OCI-LY7 (cell line): ENCODE results near the gene EPHA6. TPM values are rescaled to one million over a fixed set of nuclear protein-coding genes. Genes with fewer than 3 reads are reported as not detected.

Source experiments
- BruUV-seq: library from RNA; stranded (reverse); fragments of 400-500 nt; replicated peaks from 2 replicates; lab custom pipeline; 2021; lab: Mats Ljungman, UMichigan
- CTCF ChIA-PET: fragments of 300-600 bp; sonication (Branson Sonifier 250); formaldehyde crosslinking; loops from one replicate; lab custom pipeline; 2022; ENCODE audit warnings: antibody characterized with exemption; ENCODE audit not compliant: unreplicated experiment; lab: Charles Lee
- POLR2A ChIA-PET: fragments of 300-600 bp; sonication (Branson Sonifier 250); formaldehyde crosslinking; loops from one replicate; lab custom pipeline; 2022; ENCODE audit warnings: antibody characterized with exemption; lab: Charles Lee
- DNase-seq: peaks from one replicate; pipeline ENCODE4 v3.0.0-alpha.2; 2015; ENCODE audit warnings: low spot score
- H2AFZ ChIP-seq: fragments of 200-600 bp; sonication (generic), shearing (Covaris generic); 2 replicates; pipeline ENCODE4 v1.6.1; 2014; ENCODE audit warnings: mild to moderate bottlenecking, antibody characterized with exemption, low read length, moderate library complexity
- H3K27ac ChIP-seq: fragments of 200-600 bp; sonication (generic); 2 replicates; pipeline ENCODE4 v1.5.1; 2014; ENCODE audit warnings: mixed run types, low read depth, mild to moderate bottlenecking, moderate library complexity, low read length, inconsistent platforms; ENCODE audit not compliant: poor library complexity, severe bottlenecking
- H3K36me3 ChIP-seq: fragments of 200-600 bp; sonication (generic); 2 replicates; pipeline ENCODE4 v1.6.1; 2014; ENCODE audit warnings: mild to moderate bottlenecking, antibody characterized with exemption, low read length, moderate library complexity, mixed read lengths; ENCODE audit not compliant: insufficient read depth
- H3K4me1 ChIP-seq: fragments of 200-600 bp; sonication (generic); 2 replicates; pipeline ENCODE4 v1.5.1; 2014; ENCODE audit warnings: mild to moderate bottlenecking, low read length; ENCODE audit not compliant: insufficient read depth, poor library complexity, severe bottlenecking
- H3K4me2 ChIP-seq: fragments of 200-600 bp; sonication (generic); 2 replicates; pipeline ENCODE4 v1.6.1; 2014; ENCODE audit warnings: mild to moderate bottlenecking, low read length
- H3K4me3 ChIP-seq: fragments of 200-600 bp; sonication (generic); 2 replicates; pipeline ENCODE4 v1.5.1; 2014; ENCODE audit warnings: mild to moderate bottlenecking, low read depth, low read length; ENCODE audit not compliant: poor library complexity, severe bottlenecking
- H3K79me2 ChIP-seq: fragments of 200-600 bp; sonication (generic); 2 replicates; pipeline ENCODE4 v1.6.1; 2016; ENCODE audit warnings: low read depth, mild to moderate bottlenecking, low read length, moderate library complexity, mixed read lengths; ENCODE audit not compliant: insufficient read depth
- H3K9me2 ChIP-seq: fragments of 200-600 bp; sonication (generic); 2 replicates; pipeline ENCODE4 v1.6.1; 2016; ENCODE audit warnings: mild to moderate bottlenecking, low read length, mixed read lengths; ENCODE audit not compliant: insufficient read depth
- H3K9me3 ChIP-seq: fragments of 200-600 bp; sonication (generic); 2 replicates; pipeline ENCODE4 v1.6.1; 2014; ENCODE audit warnings: mild to moderate bottlenecking, mixed run types, low read length, mixed read lengths
- H4K20me1 ChIP-seq: fragments of 200-600 bp; sonication (generic); 2 replicates; pipeline ENCODE4 v1.6.1; 2014; ENCODE audit warnings: mild to moderate bottlenecking, antibody characterized with exemption, low read length, moderate library complexity, mixed read lengths; ENCODE audit not compliant: insufficient read depth
- EZH2phosphoT487 ChIP-seq: fragments of 200-600 bp; sonication (generic); IDR thresholded peaks from 2 replicates; pipeline ENCODE4 v1.6.1; 2018; ENCODE audit warnings: low read depth, borderline replicate concordance, mild to moderate bottlenecking, mixed run types, antibody characterized with exemption, low read length, moderate library complexity, mixed read lengths
- intact Hi-C: fragments of 100-400 bp; cut with micrococcal nuclease; formaldehyde crosslinking; loops from one replicate; pipeline ENCODE4 v1.10.0; 2022; ENCODE audit not compliant: unreplicated experiment
- total RNA-seq, 2 experiments: library from RNA; depleted of rRNA in 1 of 2; stranded (reverse); fragments of >200 nt in 1 of 2; shearing (Covaris generic) in 1 of 2; gene quantifications; 2 replicates each; pipeline ENCODE4 v1.2.3, GENCODE V29; 2014 to 2022
- TF ChIP-seq, protein P1 (sequence below): fragments of 200-600 bp; sonication (generic); conservative IDR thresholded peaks from 2 replicates; pipeline ENCODE4 v1.5.1; 2014; ENCODE audit warnings: mild to moderate bottlenecking, antibody characterized with exemption, low read length, moderate library complexity, mixed read lengths

Gene EPHA6
- total RNA-seq, 2 experiments from 2014 or later, result not detected

DNA sequence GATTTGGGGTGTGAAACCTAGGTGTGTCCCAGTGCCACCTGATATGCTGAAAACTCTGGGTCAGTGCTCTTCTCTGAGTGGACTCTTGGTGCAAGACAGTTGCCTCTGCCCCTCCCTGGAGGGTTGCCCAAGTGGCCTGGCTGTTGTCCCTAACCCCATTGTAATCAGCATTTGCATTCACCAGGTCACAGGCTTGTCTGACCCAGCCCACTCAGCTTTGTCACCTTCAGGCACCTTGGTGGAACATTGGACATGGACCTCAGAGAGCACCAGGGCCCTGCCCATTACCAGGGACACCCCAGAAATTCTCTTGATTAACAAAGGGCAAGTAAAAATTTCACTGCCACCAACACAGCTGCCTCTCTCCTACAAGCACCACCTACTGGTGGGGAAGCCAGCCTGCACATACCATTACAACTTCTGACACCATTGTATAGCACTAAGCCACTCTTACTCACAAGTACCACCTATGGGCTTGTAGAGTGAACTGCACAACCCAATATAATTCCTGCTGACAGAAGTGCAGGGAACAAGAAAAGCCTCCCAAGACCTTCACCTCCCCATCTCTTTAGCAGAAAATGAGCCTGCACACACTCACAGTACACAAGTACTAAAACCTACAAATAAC is 324.6 kb downstream of the EPHA6 start:
- Histone ChIP-seq H3K9me3 (no peaks in the 10 kb centered on the region), H3K9me2 (no peaks in the 10 kb centered on the region), H3K4me3 (no peak overlapping the region), H2AFZ (no peak overlapping the region), H3K27ac (no peak overlapping the region), H3K4me2 (no peak overlapping the region), H3K79me2 (no peaks in the 10 kb centered on the region), H3K4me1 (no peaks in the 10 kb centered on the region), H3K36me3 (no peaks in the 10 kb centered on the region), H4K20me1 (no peaks in the 10 kb centered on the region)
- TF ChIP-seq, protein P1, sequence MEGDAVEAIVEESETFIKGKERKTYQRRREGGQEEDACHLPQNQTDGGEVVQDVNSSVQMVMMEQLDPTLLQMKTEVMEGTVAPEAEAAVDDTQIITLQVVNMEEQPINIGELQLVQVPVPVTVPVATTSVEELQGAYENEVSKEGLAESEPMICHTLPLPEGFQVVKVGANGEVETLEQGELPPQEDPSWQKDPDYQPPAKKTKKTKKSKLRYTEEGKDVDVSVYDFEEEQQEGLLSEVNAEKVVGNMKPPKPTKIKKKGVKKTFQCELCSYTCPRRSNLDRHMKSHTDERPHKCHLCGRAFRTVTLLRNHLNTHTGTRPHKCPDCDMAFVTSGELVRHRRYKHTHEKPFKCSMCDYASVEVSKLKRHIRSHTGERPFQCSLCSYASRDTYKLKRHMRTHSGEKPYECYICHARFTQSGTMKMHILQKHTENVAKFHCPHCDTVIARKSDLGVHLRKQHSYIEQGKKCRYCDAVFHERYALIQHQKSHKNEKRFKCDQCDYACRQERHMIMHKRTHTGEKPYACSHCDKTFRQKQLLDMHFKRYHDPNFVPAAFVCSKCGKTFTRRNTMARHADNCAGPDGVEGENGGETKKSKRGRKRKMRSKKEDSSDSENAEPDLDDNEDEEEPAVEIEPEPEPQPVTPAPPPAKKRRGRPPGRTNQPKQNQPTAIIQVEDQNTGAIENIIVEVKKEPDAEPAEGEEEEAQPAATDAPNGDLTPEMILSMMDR, result peak; percentile 69
- no peak for TF ChIP-seq EZH2phosphoT487
- ChIA-PET POLR2A (no interaction called here), CTCF (no interaction called here)
- BruUV-seq, result no TSS peak
- DNase-seq, result peak; percentile 24
- intact Hi-C loops, result no loop called here

DNA sequence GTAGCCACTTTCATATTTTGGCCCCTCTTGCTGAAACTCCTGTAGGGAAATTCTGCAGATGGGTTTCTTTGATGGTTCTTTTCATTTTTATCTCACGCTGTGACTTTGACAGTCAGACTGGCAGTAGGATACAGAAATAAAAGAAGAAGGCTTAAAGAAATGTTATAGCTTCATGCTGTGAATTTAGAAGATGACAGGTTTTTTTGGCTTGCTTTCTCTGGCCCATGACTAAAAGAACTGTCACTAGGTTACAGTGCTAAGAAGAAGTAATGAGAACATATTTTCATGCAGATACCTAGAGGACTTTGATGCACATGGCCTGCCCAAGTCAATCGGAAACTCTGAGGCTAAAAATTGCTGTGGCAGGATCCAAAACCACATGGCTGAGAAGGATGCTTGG is 334.5 kb downstream of the EPHA6 start:
- Histone ChIP-seq H4K20me1 (no peaks in the 10 kb centered on the region), H3K4me2 (no peak overlapping the region), H3K79me2 (no peaks in the 10 kb centered on the region), H3K9me3 (no peaks in the 10 kb centered on the region), H3K9me2 (no peaks in the 10 kb centered on the region), H3K4me3 (no peak overlapping the region), H3K27ac (no peak overlapping the region), H3K36me3 (no peaks in the 10 kb centered on the region), H3K4me1 (no peaks in the 10 kb centered on the region), H2AFZ (no peak overlapping the region)
- BruUV-seq, result no TSS peak
- CTCF ChIA-PET, result no interaction called here
- DNase-seq, result no peak
- intact Hi-C loops, result no loop called here
- POLR2A ChIA-PET, result no interaction called here
- no peak for TF ChIP-seq EZH2phosphoT487
- TF ChIP-seq, protein P1, result no peak

DNA sequence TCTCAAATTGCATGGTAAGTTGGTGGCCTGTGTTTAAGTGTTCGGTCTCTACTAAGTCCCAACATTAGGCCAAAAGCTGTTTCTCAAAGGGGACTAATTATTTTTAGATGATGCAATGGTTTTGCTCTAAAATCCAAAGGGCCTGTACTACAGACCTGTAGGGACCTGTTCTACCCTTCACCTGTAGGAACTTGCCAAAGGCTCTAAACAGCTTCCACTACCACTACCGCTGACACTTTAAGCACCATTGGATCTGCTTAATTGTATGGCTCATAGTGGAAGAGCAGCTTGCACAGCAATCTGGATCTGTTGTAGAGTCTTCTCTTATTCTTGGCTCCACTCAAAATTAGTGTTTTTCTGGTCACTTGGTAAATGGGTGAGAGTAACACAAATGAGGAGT is 346.8 kb downstream of the EPHA6 start:
- no peak for DNase-seq
- H3K36me3 ChIP-seq, result no peaks in the 10 kb centered on the region
- no peaks in the 10 kb centered on the region for H3K79me2 ChIP-seq
- ChIA-PET POLR2A (no interaction called here), CTCF (no interaction called here)
- H3K4me1 ChIP-seq, result no peaks in the 10 kb centered on the region
- H3K27ac ChIP-seq, result no peak overlapping the region
- H3K4me2 ChIP-seq, result no peak overlapping the region
- intact Hi-C loops, result no loop called here
- no peaks in the 10 kb centered on the region for H4K20me1 ChIP-seq
- no peak overlapping the region for H2AFZ ChIP-seq
- TF ChIP-seq, protein P1, result no peak
- no peak for TF ChIP-seq EZH2phosphoT487
- H3K4me3 ChIP-seq, result no peak overlapping the region
- H3K9me3 ChIP-seq, result no peaks in the 10 kb centered on the region
- no peaks in the 10 kb centered on the region for H3K9me2 ChIP-seq
- no TSS peak for BruUV-seq
